Vagina (tissue), 2 donors: ENCODE data around the gene ANKRD44.

Source experiments
- POLR2A ChIP-seq, 2 donors: fragments of 450-650 bp; IDR thresholded peaks; one replicate each; pipeline ENCODE4 v1.6.1; 2017; ENCODE audit warnings: antibody characterized with exemption in 2 of 2, mild to moderate bottlenecking in 2 of 2, moderate library complexity in 2 of 2
- POLR2AphosphoS5 ChIP-seq, 2 donors: sonication (generic); formaldehyde crosslinking; IDR thresholded peaks; one replicate each; pipeline ENCODE4 v1.9.0; 2017; ENCODE audit warnings: antibody characterized with exemption in 2 of 2, mild to moderate bottlenecking in 2 of 2, low read depth in 1 of 2; ENCODE audit not compliant: insufficient read depth in 1 of 2
- TF ChIP-seq, protein P1 (sequence below), 3 experiments: fragments of 450-650 bp in 2 of 3; fragments of 200-600 bp in 1 of 3; sonication (generic) in 1 of 3; IDR thresholded peaks; one replicate each; pipeline ENCODE4 v1.5.1; 2017 to 2019; ENCODE audit warnings: antibody characterized with exemption in 3 of 3, mild to moderate bottlenecking in 2 of 3, moderate library complexity in 2 of 3

GRCh38 chr2:197057959-197058358 is 252.6 kb downstream of the ANKRD44 start:
- TF ChIP-seq POLR2A (IDR thresholded peaks at IDR 0.05) (no peak), POLR2AphosphoS5 (IDR thresholded peaks at IDR 0.05; ENCODE audit: insufficient read depth in 1 of 2, low read depth in 1 of 2) (no peak)
- TF ChIP-seq, protein P1, sequence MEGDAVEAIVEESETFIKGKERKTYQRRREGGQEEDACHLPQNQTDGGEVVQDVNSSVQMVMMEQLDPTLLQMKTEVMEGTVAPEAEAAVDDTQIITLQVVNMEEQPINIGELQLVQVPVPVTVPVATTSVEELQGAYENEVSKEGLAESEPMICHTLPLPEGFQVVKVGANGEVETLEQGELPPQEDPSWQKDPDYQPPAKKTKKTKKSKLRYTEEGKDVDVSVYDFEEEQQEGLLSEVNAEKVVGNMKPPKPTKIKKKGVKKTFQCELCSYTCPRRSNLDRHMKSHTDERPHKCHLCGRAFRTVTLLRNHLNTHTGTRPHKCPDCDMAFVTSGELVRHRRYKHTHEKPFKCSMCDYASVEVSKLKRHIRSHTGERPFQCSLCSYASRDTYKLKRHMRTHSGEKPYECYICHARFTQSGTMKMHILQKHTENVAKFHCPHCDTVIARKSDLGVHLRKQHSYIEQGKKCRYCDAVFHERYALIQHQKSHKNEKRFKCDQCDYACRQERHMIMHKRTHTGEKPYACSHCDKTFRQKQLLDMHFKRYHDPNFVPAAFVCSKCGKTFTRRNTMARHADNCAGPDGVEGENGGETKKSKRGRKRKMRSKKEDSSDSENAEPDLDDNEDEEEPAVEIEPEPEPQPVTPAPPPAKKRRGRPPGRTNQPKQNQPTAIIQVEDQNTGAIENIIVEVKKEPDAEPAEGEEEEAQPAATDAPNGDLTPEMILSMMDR (IDR thresholded peaks at IDR 0.05), result no peak
